ENCODE results near the gene JADE2.

GRCh38 chr5:134620634-134621033 is 95.2 kb downstream of the JADE2 start:
- TF ChIP-seq CTCF (IDR thresholded peaks at IDR 0.05; ENCODE audit: low read length) (no peak), EZH2 (IDR thresholded peaks at IDR 0.05; ENCODE audit: borderline replicate concordance, low read length) (no peak)

Data from OCI-LY1 (cell line).